ENCODE data around the gene KLF1. TPM values are rescaled to one million over a fixed set of nuclear protein-coding genes. Genes with fewer than 3 reads are reported as not detected.
A peak's percentile ranks its signal among the peaks of the same experiment; 100 is the strongest.

Gene KLF1
- total and polyA plus RNA-seq, 2 of the 13 experiments (the other 11 are each of a cell fraction or from before 2014, with no cell fraction given), result not detected

- TF ChIP-seq ZNF713 (CRISPR knock-in tag; IDR thresholded peaks at IDR 0.05) (no peak), ATM (IDR thresholded peaks at IDR 0.05; ENCODE audit: borderline replicate concordance) (no peak), ZNF121 (CRISPR knock-in tag; IDR thresholded peaks at IDR 0.05) (no peak), SNAI1 (CRISPR knock-in tag; IDR thresholded peaks at IDR 0.05; ENCODE audit: borderline replicate concordance) (no peak), MEIS1 (CRISPR knock-in tag; IDR thresholded peaks at IDR 0.05; ENCODE audit: borderline replicate concordance) (no peak), DMAP1 (CRISPR knock-in tag; IDR thresholded peaks at IDR 0.05) (0 out of 2 replicates have a peak, but pooled peaks have one; percentile 34), PTBP1 (IDR thresholded peaks at IDR 0.05; ENCODE audit: low read depth, low read length, poor library complexity, severe bottlenecking) (no peak), XBP1 (CRISPR knock-in tag; IDR thresholded peaks at IDR 0.05) (no peak), JUNB (CRISPR knock-in tag; IDR thresholded peaks at IDR 0.05; ENCODE audit: borderline replicate concordance) (no peak), ZKSCAN5 (CRISPR knock-in tag; IDR thresholded peaks at IDR 0.05) (no peak), EP300 (IDR thresholded peaks at IDR 0.05; ENCODE audit: low read depth in 2 of 2, low read length in 2 of 2) (no peak), EP300 (CRISPR knock-in tag; IDR thresholded peaks at IDR 0.05; ENCODE audit: borderline replicate concordance) (no peak), ZBTB43 (CRISPR knock-in tag; conservative IDR thresholded peaks at IDR 0.05) (no peak), ZNF180 (CRISPR knock-in tag; IDR thresholded peaks at IDR 0.05; ENCODE audit: borderline replicate concordance, low read depth) (no peak), SRSF9 (IDR thresholded peaks at IDR 0.05; ENCODE audit: borderline replicate concordance, insufficient read depth, low read depth, low read length, poor library complexity, severe bottlenecking) (no peak)
- TF ChIP-seq, protein P1, sequence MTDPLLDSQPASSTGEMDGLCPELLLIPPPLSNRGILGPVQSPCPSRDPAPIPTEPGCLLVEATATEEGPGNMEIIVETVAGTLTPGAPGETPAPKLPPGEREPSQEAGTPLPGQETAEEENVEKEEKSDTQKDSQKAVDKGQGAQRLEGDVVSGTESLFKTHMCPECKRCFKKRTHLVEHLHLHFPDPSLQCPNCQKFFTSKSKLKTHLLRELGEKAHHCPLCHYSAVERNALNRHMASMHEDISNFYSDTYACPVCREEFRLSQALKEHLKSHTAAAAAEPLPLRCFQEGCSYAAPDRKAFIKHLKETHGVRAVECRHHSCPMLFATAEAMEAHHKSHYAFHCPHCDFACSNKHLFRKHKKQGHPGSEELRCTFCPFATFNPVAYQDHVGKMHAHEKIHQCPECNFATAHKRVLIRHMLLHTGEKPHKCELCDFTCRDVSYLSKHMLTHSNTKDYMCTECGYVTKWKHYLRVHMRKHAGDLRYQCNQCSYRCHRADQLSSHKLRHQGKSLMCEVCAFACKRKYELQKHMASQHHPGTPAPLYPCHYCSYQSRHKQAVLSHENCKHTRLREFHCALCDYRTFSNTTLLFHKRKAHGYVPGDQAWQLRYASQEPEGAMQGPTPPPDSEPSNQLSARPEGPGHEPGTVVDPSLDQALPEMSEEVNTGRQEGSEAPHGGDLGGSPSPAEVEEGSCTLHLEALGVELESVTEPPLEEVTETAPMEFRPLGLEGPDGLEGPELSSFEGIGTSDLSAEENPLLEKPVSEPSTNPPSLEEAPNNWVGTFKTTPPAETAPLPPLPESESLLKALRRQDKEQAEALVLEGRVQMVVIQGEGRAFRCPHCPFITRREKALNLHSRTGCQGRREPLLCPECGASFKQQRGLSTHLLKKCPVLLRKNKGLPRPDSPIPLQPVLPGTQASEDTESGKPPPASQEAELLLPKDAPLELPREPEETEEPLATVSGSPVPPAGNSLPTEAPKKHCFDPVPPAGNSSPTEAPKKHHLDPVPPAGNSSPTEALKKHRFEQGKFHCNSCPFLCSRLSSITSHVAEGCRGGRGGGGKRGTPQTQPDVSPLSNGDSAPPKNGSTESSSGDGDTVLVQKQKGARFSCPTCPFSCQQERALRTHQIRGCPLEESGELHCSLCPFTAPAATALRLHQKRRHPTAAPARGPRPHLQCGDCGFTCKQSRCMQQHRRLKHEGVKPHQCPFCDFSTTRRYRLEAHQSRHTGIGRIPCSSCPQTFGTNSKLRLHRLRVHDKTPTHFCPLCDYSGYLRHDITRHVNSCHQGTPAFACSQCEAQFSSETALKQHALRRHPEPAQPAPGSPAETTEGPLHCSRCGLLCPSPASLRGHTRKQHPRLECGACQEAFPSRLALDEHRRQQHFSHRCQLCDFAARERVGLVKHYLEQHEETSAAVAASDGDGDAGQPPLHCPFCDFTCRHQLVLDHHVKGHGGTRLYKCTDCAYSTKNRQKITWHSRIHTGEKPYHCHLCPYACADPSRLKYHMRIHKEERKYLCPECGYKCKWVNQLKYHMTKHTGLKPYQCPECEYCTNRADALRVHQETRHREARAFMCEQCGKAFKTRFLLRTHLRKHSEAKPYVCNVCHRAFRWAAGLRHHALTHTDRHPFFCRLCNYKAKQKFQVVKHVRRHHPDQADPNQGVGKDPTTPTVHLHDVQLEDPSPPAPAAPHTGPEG (CRISPR knock-in tag; IDR thresholded peaks at IDR 0.05), result no peak
- TF ChIP-seq, protein P2, sequence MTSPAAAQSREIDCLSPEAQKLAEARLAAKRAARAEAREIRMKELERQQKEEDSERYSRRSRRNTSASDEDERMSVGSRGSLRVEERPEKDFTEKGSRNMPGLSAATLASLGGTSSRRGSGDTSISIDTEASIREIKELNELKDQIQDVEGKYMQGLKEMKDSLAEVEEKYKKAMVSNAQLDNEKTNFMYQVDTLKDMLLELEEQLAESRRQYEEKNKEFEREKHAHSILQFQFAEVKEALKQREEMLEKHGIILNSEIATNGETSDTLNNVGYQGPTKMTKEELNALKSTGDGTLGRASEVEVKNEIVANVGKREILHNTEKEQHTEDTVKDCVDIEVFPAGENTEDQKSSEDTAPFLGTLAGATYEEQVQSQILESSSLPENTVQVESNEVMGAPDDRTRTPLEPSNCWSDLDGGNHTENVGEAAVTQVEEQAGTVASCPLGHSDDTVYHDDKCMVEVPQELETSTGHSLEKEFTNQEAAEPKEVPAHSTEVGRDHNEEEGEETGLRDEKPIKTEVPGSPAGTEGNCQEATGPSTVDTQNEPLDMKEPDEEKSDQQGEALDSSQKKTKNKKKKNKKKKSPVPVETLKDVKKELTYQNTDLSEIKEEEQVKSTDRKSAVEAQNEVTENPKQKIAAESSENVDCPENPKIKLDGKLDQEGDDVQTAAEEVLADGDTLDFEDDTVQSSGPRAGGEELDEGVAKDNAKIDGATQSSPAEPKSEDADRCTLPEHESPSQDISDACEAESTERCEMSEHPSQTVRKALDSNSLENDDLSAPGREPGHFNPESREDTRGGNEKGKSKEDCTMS (CRISPR knock-in tag; conservative IDR thresholded peaks at IDR 0.05), result no peak
Measured at GRCh38 chr19:12884926-12885748, 1.9 kb downstream of the KLF1 start (continued).
